Measurements from ENCODE around the gene ZNF672.

GRCh38 chr1:248821641-248822040, 16.4 kb upstream of the ZNF672 start:
- TF ChIP-seq EZH2 (IDR thresholded peaks at IDR 0.05; ENCODE audit: insufficient read depth, poor library complexity, severe bottlenecking) (no peak), EZH2phosphoT487 (IDR thresholded peaks at IDR 0.05; ENCODE audit: insufficient read depth, low read depth) (no peak)

All from GM23248 (cell line).